ENCODE data around the gene C1QTNF1. TPM values are rescaled to one million over a fixed set of nuclear protein-coding genes. Genes with fewer than 3 reads are reported as not detected.
A peak's percentile ranks its signal among the peaks of the same experiment; 100 is the strongest.

The C1QTNF1 gene
- total and polyA plus RNA-seq, 2 donors (not counting 1 experiment from before 2014, with no cell fraction given), result not detected

DNA sequence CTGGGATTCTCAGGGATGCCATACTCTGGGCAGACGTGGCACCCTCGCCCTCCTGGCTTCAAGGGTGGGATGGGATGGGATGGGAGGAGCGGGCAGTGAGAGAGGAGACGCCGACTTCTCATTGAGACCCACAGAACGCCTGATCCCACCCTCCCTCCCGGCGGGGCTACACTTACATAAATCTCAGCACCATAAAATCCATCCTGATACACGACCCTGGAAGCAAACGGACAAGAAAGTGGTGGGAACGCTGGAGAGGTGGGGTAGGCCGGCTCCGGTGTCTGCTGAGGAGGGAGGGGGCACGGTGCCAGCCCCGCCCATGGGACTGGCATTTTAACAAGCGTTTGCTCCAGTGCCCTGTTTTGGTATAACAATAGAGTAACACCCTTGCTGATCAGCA is 72.5 kb downstream of the C1QTNF1 start:
- DNase-seq, result no peak
- Histone ChIP-seq H3K27me3 (replicated peaks in 1 of 4; ENCODE audit: control extremely low read depth in 1 of 4, control insufficient read depth in 3 of 4, insufficient read depth in 4 of 4, low read length in 3 of 4) (peaks cover 0 to 40% (median 10%) of the 10 kb centered on the region in 4 experiments), H3K4me2 (replicated peaks; ENCODE audit: low read depth, low read length, poor library complexity, severe bottlenecking) (no peak overlapping the region), H3K79me2 (ENCODE audit: control insufficient read depth, insufficient read depth, low read length) (no peaks in the 10 kb centered on the region), H3K27ac (ENCODE audit: low read length in 2 of 2) (no peak overlapping the region), H4K20me1 (ENCODE audit: control insufficient read depth, insufficient read depth, low read length, poor library complexity, severe bottlenecking) (no peaks in the 10 kb centered on the region), H3K9ac (ENCODE audit: low read length) (no peak overlapping the region), H2AFZ (ENCODE audit: insufficient read depth, low read depth, low read length, poor library complexity, severe bottlenecking) (no peak overlapping the region), H3K9me3 (ENCODE audit: control extremely low read depth in 1 of 3, control insufficient read depth in 2 of 3, insufficient read depth in 1 of 3, low read length in 2 of 3) (peaks cover 0 to 3% (median 0%) of the 10 kb centered on the region in 3 donors), H3K4me1 (ENCODE audit: control insufficient read depth in 2 of 2, insufficient read depth in 2 of 2, low read length in 2 of 2) (peaks cover 0 to 5% of the 10 kb centered on the region in 2 donors), H3K36me3 (replicated peaks in 1 of 2; ENCODE audit: control extremely low read depth in 1 of 2, control insufficient read depth in 1 of 2, extremely low read depth in 1 of 2, insufficient read depth in 2 of 2, low read length in 1 of 2) (no peaks in the 10 kb centered on the region), H3K4me3 (ENCODE audit: control extremely low read depth in 1 of 5, extremely low read depth in 1 of 5, insufficient read depth in 1 of 5, low read depth in 2 of 5, low read length in 4 of 5) (no peak overlapping the region)
- ChIA-PET CTCF (no interaction called here), POLR2A (no interaction called here)
- ATAC-seq (ENCODE audit: low read depth), result no peak
- WGBS (ENCODE audit: insufficient coverage), result 20% methylated on average over 1 of the region's 16 CpGs
- Mint-ChIP-seq H3K4me3 (no peak overlapping the region), H3K4me1 (peaks cover 4% of the 10 kb centered on the region), H3K9me3 (ENCODE audit: insufficient read depth) (no peaks in the 10 kb centered on the region), H3K27ac (no peak overlapping the region), H3K27me3 (peaks cover 37% of the 10 kb centered on the region)
- intact Hi-C loops (cut with micrococcal nuclease), result no loop called here
- TF ChIP-seq, protein P1, sequence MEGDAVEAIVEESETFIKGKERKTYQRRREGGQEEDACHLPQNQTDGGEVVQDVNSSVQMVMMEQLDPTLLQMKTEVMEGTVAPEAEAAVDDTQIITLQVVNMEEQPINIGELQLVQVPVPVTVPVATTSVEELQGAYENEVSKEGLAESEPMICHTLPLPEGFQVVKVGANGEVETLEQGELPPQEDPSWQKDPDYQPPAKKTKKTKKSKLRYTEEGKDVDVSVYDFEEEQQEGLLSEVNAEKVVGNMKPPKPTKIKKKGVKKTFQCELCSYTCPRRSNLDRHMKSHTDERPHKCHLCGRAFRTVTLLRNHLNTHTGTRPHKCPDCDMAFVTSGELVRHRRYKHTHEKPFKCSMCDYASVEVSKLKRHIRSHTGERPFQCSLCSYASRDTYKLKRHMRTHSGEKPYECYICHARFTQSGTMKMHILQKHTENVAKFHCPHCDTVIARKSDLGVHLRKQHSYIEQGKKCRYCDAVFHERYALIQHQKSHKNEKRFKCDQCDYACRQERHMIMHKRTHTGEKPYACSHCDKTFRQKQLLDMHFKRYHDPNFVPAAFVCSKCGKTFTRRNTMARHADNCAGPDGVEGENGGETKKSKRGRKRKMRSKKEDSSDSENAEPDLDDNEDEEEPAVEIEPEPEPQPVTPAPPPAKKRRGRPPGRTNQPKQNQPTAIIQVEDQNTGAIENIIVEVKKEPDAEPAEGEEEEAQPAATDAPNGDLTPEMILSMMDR (IDR thresholded peaks at IDR 0.05), result no peak
- no peak for TF ChIP-seq EZH2 (IDR thresholded peaks at IDR 0.05; ENCODE audit: borderline replicate concordance, insufficient read depth, low read depth, low read length, poor library complexity, severe bottlenecking)

DNA sequence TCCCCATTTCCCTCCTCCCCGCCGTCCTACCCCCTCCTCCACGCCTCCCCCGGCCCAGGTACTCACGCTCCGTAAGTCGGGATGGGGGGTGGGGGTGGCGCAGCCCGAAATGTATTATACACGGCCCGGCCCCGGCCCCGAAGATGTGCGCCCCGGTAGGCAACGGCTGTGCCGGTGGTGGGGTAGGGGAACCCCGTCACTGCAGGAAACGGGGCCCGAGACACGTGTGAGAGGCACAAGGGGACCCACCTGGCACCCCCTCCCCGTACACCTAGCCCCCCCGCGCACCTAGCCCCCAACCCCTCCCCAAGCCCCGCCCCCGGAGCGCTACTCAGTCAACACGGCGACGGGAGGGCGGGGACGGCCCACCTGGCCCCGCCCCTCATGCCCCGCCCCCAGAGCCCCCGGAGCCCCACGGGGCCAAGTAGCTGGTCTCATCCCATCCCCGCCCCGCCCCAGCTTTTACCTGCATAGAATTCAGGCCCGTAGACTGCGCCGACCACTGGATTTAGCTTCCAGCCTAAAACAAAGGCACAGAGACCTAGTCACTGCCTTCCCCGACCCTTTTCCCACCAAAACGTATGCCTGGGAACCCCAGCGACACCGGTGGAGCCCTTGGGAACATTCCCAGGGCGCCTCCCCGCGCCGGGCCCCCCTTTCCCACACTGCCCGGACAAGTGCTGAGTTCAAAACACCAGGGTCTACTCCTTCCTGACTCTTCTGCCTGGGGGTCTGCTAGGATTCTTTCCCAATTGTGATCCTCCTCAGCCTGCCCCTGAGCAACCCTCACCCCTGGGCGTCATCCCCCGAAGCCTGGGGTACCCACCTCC is 73.5 kb downstream of the C1QTNF1 start:
- WGBS (ENCODE audit: insufficient coverage), result 21% methylated on average over 33 of the region's 52 CpGs
- no peak overlapping the region for H3K4me3 ChIP-seq (ENCODE audit: control extremely low read depth in 1 of 5, extremely low read depth in 1 of 5, insufficient read depth in 1 of 5, low read depth in 2 of 5, low read length in 4 of 5)
- Mint-ChIP-seq H3K4me1 (peaks cover 4% of the 10 kb centered on the region), H3K27me3 (peaks cover 34% of the 10 kb centered on the region), H3K9me3 (ENCODE audit: insufficient read depth) (no peaks in the 10 kb centered on the region), H3K27ac (no peak overlapping the region), H3K4me3 (no peak overlapping the region)
- H3K4me1 ChIP-seq (ENCODE audit: control insufficient read depth in 2 of 2, insufficient read depth in 2 of 2, low read length in 2 of 2), result peaks cover 0 to 5% of the 10 kb centered on the region in 2 donors
- H3K4me2 ChIP-seq (replicated peaks; ENCODE audit: low read depth, low read length, poor library complexity, severe bottlenecking), result peak overlapping the region; percentile 44
- ATAC-seq (ENCODE audit: low read depth) (peak; percentile 24), DNase-seq (no peak)
- CTCF ChIA-PET, result interaction anchor here (1.7 kb wide), 1 partner anchor 295 kb away, joined by 6 read pairs; no protein-coding TSS in a partner anchor
- no peaks in the 10 kb centered on the region for H4K20me1 ChIP-seq (ENCODE audit: control insufficient read depth, insufficient read depth, low read length, poor library complexity, severe bottlenecking)
- peaks cover 0 to 3% (median 0%) of the 10 kb centered on the region in 3 donors for H3K9me3 ChIP-seq (ENCODE audit: control extremely low read depth in 1 of 3, control insufficient read depth in 2 of 3, insufficient read depth in 1 of 3, low read length in 2 of 3)
- no peak for TF ChIP-seq EZH2 (IDR thresholded peaks at IDR 0.05; ENCODE audit: borderline replicate concordance, insufficient read depth, low read depth, low read length, poor library complexity, severe bottlenecking)
- TF ChIP-seq, protein P1 (IDR thresholded peaks at IDR 0.05), result no peak
- no peak overlapping the region for H3K27ac ChIP-seq (ENCODE audit: low read length in 2 of 2)
- H2AFZ ChIP-seq (ENCODE audit: insufficient read depth, low read depth, low read length, poor library complexity, severe bottlenecking), result no peak overlapping the region
- H3K9ac ChIP-seq (ENCODE audit: low read length), result no peak overlapping the region
- intact Hi-C loops (cut with micrococcal nuclease), result no loop called here
- no peaks in the 10 kb centered on the region for H3K79me2 ChIP-seq (ENCODE audit: control insufficient read depth, insufficient read depth, low read length)
- peaks cover 0 to 40% (median 10%) of the 10 kb centered on the region in 4 experiments for H3K27me3 ChIP-seq (replicated peaks in 1 of 4; ENCODE audit: control extremely low read depth in 1 of 4, control insufficient read depth in 3 of 4, insufficient read depth in 4 of 4, low read length in 3 of 4)
- POLR2A ChIA-PET, result no interaction called here
- no peaks in the 10 kb centered on the region for H3K36me3 ChIP-seq (replicated peaks in 1 of 2; ENCODE audit: control extremely low read depth in 1 of 2, control insufficient read depth in 1 of 2, extremely low read depth in 1 of 2, insufficient read depth in 2 of 2, low read length in 1 of 2)

Data from B cell (primary cell).